Measurements from ENCODE around the gene PTPRD.

PTPRD gene

GRCh38 chr9:9750719-9751118, 862.1 kb downstream of the PTPRD start:
- no peak for DNase-seq (ENCODE audit: low read depth)
- TF ChIP-seq, protein P1, sequence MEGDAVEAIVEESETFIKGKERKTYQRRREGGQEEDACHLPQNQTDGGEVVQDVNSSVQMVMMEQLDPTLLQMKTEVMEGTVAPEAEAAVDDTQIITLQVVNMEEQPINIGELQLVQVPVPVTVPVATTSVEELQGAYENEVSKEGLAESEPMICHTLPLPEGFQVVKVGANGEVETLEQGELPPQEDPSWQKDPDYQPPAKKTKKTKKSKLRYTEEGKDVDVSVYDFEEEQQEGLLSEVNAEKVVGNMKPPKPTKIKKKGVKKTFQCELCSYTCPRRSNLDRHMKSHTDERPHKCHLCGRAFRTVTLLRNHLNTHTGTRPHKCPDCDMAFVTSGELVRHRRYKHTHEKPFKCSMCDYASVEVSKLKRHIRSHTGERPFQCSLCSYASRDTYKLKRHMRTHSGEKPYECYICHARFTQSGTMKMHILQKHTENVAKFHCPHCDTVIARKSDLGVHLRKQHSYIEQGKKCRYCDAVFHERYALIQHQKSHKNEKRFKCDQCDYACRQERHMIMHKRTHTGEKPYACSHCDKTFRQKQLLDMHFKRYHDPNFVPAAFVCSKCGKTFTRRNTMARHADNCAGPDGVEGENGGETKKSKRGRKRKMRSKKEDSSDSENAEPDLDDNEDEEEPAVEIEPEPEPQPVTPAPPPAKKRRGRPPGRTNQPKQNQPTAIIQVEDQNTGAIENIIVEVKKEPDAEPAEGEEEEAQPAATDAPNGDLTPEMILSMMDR (IDR thresholded peaks at IDR 0.05; ENCODE audit: low read depth, low read length, missing control alignments), result no peak
- no peak overlapping the region for H3K4me3 ChIP-seq (ENCODE audit: low read depth, low read length)
- in situ Hi-C loops (cut with HindIII; ENCODE audit: low sequenced_read_pairs), result no loop called here

- no peak overlapping the region for H3K4me3 ChIP-seq (ENCODE audit: low read depth, low read length)
- TF ChIP-seq, protein P1 (IDR thresholded peaks at IDR 0.05; ENCODE audit: low read depth, low read length, missing control alignments), result no peak
- in situ Hi-C loops (cut with HindIII; ENCODE audit: low sequenced_read_pairs), result no loop called here
Observed at GRCh38 chr9:9749591-9749990, 863.2 kb downstream of the PTPRD start.

DNA sequence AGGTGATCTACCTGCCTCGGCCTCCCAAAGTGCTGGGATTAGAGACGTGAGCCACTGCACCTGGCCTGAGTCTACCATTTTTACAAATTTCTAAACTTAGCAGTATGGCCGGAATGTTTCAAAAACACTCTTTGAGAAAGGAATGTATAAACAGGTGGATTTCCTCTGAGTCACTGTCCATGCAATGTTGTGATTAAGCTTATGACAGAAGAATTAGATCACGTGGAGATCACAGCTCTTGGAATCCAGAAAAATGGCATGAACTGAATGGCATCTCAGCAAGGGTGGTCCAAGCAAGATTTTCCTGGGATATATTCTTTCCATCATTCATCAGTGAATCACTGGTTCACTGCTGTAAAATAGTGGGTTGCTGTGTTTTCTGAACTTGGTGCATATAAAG, 865.0 kb downstream of the PTPRD start:
- no peak overlapping the region for H3K4me3 ChIP-seq (ENCODE audit: low read depth, low read length)
- TF ChIP-seq, protein P1 (IDR thresholded peaks at IDR 0.05; ENCODE audit: low read depth, low read length, missing control alignments), result no peak
- in situ Hi-C loops (cut with HindIII; ENCODE audit: low sequenced_read_pairs), result no loop called here
- no peak for DNase-seq (ENCODE audit: low read depth)

More at GRCh38 chr9:9749591-9749990, 863.2 kb downstream of the PTPRD start:
- DNase-seq (ENCODE audit: low read depth), result no peak

DNA sequence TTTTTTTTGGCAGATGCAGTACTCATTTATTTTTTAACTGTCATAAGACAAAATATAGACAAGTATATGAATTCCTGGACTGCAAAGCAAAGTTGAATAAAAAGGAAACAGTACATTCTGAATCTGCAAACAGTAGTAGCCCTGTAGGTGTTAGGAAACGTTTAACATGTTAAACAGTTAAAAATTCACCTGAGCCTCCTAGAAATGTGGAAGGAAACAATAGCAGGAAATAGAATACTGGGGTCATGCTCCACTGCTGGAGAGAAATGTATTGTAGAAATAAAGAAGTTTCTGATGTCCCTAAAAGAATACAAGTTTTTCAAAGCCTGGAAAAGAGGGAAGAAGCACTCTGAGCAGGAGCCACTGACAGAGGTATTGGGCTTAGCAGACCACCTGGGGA, 866.0 kb downstream of the PTPRD start:
- in situ Hi-C loops (cut with HindIII; ENCODE audit: low sequenced_read_pairs), result no loop called here
- TF ChIP-seq, protein P1 (IDR thresholded peaks at IDR 0.05; ENCODE audit: low read depth, low read length, missing control alignments), result no peak
- no peak for DNase-seq (ENCODE audit: low read depth)
- H3K4me3 ChIP-seq (ENCODE audit: low read depth, low read length), result no peak overlapping the region

- H3K4me3 ChIP-seq (ENCODE audit: low read depth, low read length), result no peak overlapping the region
- TF ChIP-seq, protein P1 (IDR thresholded peaks at IDR 0.05; ENCODE audit: low read depth, low read length, missing control alignments), result no peak
- no peak for DNase-seq (ENCODE audit: low read depth)
- in situ Hi-C loops (cut with HindIII; ENCODE audit: low sequenced_read_pairs), result no loop called here
Observed at GRCh38 chr9:9743822-9744221, 869.0 kb downstream of the PTPRD start.

DNA sequence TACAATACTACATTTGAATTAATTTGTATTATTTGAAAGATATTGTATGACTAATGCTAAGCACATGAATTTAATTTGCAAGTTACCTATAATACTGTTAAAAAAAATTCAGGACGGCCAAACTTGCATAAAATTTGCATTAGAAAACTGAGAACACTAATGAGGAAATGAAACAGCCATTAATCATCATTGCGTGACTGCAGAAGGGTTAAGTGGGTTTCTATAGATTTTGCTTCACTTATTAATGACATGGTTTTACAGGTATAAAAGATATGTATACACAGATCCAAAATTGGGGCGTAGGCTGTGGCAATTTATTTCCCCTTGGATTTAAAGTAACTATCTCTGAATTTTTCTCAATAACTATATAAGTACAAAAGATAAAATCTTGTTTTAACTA, 882.6 kb downstream of the PTPRD start:
- TF ChIP-seq, protein P1 (IDR thresholded peaks at IDR 0.05; ENCODE audit: low read depth, low read length, missing control alignments), result no peak
- DNase-seq (ENCODE audit: low read depth), result no peak
- in situ Hi-C loops (cut with HindIII; ENCODE audit: low sequenced_read_pairs), result no loop called here
- no peak overlapping the region for H3K4me3 ChIP-seq (ENCODE audit: low read depth, low read length)

DNA sequence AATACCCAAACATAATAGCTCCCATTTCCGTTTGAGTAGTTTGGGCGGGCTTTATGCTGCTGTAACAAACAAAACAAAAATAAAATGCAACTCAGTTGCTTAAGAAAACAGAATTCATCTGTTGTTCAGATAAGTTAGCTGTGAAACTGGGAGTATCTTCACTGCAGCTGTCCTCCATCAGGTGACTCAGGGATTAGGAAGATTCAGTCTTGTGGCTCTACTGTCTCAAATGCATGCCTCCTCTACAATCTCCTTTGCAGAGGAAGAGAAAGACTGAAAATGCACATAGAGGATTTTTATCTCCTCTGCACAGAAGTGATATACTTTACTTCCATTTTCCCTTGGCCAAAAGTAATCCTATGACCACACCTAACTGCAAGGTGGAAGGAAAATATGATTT, 883.7 kb downstream of the PTPRD start:
- in situ Hi-C loops (cut with HindIII; ENCODE audit: low sequenced_read_pairs), result no loop called here
- no peak overlapping the region for H3K4me3 ChIP-seq (ENCODE audit: low read depth, low read length)
- TF ChIP-seq, protein P1 (IDR thresholded peaks at IDR 0.05; ENCODE audit: low read depth, low read length, missing control alignments), result no peak
- no peak for DNase-seq (ENCODE audit: low read depth)
